ENCODE measurements around the gene HOXA11.

The HOXA11 gene

DNA sequence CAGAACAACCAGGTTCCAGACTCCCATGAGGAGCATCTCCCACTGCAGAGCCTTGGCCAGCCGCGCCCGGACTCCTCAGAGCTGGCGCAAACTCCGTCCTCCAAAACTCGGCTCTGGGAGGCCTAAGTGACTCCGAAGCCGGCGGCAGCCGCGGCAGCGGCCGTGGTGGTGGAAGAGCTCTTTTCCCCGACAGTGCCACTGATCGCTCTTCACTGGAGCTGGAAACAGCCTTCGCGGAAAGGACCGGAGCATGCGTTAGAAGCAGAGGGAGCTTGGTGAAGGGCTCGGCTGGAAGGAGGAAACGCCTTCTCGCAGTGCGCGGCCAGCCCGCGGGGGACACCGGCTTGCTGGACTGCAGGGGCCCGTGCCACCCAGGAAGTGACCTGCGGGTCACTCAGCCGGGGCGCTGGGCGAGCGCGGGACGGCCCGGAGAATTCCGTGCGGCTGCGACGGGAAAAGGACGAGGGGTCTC lies 19.9 kb upstream of the HOXA11 start (continued):
- no peak for TF ChIP-seq ZC3H10 (CRISPR knock-in tag; IDR thresholded peaks at IDR 0.05)
- no peak for TF ChIP-seq TOX (CRISPR knock-in tag; IDR thresholded peaks at IDR 0.05; ENCODE audit: borderline replicate concordance)
- TF ChIP-seq RARB (CRISPR knock-in tag; IDR thresholded peaks at IDR 0.05) = no peak
- TF ChIP-seq, protein P1, sequence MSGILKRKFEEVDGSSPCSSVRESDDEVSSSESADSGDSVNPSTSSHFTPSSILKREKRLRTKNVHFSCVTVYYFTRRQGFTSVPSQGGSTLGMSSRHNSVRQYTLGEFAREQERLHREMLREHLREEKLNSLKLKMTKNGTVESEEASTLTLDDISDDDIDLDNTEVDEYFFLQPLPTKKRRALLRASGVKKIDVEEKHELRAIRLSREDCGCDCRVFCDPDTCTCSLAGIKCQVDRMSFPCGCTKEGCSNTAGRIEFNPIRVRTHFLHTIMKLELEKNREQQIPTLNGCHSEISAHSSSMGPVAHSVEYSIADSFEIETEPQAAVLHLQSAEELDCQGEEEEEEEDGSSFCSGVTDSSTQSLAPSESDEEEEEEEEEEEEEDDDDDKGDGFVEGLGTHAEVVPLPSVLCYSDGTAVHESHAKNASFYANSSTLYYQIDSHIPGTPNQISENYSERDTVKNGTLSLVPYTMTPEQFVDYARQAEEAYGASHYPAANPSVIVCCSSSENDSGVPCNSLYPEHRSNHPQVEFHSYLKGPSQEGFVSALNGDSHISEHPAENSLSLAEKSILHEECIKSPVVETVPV (CRISPR knock-in tag; IDR thresholded peaks at IDR 0.05) = no peak
- TF ChIP-seq ZFP30 (CRISPR knock-in tag; IDR thresholded peaks at IDR 0.05) = no peak
- no peak for TF ChIP-seq ZNF8 (CRISPR knock-in tag; IDR thresholded peaks at IDR 0.05)
- no peak for TF ChIP-seq ISL1 (CRISPR knock-in tag; IDR thresholded peaks at IDR 0.05)

DNA sequence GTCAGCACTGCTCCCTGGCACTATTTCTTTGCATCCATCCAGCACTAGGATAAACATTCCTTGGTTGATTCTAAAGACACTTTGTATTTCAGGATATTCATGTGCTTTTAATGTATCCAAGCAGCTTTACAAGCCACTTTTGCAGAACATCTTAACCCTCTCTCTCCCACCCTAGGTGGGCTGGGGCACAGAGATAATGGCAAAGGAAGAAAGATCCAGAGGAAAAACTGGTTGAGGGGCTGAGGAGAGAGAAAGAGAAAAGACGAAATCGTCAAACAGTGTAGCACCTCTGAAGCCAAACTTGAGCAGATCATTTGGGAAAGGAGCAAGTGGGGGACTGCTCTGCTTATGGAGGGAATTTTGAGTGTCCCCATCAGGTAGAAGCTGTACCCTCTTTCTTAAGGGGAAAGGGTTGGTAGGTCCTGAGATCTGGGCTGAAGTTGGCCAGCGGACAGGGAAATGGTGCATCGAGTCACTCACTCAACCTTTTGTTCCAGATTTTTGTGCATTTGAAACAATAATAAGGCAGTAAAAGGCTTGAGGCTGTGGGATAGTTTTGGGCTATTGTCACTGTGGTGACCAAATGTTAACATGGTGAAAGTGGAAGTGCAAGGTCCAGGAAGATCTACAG lies 19.0 kb upstream of the HOXA11 start:
- TF ChIP-seq, protein P2, sequence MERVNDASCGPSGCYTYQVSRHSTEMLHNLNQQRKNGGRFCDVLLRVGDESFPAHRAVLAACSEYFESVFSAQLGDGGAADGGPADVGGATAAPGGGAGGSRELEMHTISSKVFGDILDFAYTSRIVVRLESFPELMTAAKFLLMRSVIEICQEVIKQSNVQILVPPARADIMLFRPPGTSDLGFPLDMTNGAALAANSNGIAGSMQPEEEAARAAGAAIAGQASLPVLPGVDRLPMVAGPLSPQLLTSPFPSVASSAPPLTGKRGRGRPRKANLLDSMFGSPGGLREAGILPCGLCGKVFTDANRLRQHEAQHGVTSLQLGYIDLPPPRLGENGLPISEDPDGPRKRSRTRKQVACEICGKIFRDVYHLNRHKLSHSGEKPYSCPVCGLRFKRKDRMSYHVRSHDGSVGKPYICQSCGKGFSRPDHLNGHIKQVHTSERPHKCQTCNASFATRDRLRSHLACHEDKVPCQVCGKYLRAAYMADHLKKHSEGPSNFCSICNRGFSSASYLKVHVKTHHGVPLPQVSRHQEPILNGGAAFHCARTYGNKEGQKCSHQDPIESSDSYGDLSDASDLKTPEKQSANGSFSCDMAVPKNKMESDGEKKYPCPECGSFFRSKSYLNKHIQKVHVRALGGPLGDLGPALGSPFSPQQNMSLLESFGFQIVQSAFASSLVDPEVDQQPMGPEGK (CRISPR knock-in tag; IDR thresholded peaks at IDR 0.05; ENCODE audit: borderline replicate concordance) = no peak
- no peak for TF ChIP-seq OSR1 (CRISPR knock-in tag; IDR thresholded peaks at IDR 0.05)
- no peak for TF ChIP-seq CSDC2 (CRISPR knock-in tag; IDR thresholded peaks at IDR 0.05)

DNA sequence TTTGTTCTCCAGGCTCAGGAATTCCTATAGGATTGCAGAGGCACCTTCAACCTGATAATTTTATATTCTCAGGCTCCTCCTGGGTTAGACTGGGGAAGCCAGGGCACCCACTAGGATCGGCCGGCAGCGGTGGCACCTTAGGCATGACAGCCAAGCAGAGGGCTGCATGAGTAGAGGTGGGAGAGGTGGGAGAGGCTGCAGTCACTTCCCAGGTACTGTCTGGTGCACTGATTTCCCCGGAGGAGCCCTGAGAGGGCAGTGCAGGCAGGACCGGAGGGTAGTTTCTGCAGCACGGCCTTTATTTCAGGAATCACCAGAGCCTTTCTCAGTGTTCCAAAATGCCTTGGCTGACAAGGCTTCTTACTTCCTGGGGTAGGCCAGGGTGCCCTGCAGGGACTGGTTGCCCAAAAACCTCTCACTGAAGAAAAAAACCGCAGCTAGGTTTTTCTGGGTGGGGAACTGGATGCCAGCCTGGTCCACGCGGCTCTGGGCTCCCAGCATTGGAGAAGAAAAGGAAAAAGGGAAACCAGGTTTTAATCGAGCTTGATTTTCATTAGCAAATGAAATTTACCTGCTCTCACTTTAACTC lies 18.4 kb upstream of the HOXA11 start:
- no peak for ATAC-seq
- TF ChIP-seq, protein P3, sequence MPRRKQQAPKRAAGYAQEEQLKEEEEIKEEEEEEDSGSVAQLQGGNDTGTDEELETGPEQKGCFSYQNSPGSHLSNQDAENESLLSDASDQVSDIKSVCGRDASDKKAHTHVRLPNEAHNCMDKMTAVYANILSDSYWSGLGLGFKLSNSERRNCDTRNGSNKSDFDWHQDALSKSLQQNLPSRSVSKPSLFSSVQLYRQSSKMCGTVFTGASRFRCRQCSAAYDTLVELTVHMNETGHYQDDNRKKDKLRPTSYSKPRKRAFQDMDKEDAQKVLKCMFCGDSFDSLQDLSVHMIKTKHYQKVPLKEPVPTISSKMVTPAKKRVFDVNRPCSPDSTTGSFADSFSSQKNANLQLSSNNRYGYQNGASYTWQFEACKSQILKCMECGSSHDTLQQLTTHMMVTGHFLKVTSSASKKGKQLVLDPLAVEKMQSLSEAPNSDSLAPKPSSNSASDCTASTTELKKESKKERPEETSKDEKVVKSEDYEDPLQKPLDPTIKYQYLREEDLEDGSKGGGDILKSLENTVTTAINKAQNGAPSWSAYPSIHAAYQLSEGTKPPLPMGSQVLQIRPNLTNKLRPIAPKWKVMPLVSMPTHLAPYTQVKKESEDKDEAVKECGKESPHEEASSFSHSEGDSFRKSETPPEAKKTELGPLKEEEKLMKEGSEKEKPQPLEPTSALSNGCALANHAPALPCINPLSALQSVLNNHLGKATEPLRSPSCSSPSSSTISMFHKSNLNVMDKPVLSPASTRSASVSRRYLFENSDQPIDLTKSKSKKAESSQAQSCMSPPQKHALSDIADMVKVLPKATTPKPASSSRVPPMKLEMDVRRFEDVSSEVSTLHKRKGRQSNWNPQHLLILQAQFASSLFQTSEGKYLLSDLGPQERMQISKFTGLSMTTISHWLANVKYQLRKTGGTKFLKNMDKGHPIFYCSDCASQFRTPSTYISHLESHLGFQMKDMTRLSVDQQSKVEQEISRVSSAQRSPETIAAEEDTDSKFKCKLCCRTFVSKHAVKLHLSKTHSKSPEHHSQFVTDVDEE (CRISPR knock-in tag; IDR thresholded peaks at IDR 0.05) = no peak
- no peak for TF ChIP-seq CSDC2 (CRISPR knock-in tag; IDR thresholded peaks at IDR 0.05)
- TF ChIP-seq, protein P1 (CRISPR knock-in tag; IDR thresholded peaks at IDR 0.05) = no peak
- no peak for TF ChIP-seq PPARA (CRISPR knock-in tag; IDR thresholded peaks at IDR 0.05; ENCODE audit: borderline replicate concordance)
- TF ChIP-seq, protein P4, sequence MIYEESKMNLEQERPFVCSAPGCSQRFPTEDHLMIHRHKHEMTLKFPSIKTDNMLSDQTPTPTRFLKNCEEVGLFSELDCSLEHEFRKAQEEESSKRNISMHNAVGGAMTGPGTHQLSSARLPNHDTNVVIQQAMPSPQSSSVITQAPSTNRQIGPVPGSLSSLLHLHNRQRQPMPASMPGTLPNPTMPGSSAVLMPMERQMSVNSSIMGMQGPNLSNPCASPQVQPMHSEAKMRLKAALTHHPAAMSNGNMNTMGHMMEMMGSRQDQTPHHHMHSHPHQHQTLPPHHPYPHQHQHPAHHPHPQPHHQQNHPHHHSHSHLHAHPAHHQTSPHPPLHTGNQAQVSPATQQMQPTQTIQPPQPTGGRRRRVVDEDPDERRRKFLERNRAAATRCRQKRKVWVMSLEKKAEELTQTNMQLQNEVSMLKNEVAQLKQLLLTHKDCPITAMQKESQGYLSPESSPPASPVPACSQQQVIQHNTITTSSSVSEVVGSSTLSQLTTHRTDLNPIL (CRISPR knock-in tag; IDR thresholded peaks at IDR 0.05; ENCODE audit: low read depth) = no peak
- no peak for TF ChIP-seq ZNF8 (CRISPR knock-in tag; IDR thresholded peaks at IDR 0.05)
- TF ChIP-seq ZC3H10 (CRISPR knock-in tag; IDR thresholded peaks at IDR 0.05) = no peak
- no peak for TF ChIP-seq ZFP3 (CRISPR knock-in tag; IDR thresholded peaks at IDR 0.05)
- no peak for TF ChIP-seq ZFP30 (CRISPR knock-in tag; IDR thresholded peaks at IDR 0.05)
- TF ChIP-seq ESRRG (CRISPR knock-in tag; IDR thresholded peaks at IDR 0.05) = no peak
- no peak for TF ChIP-seq RARB (CRISPR knock-in tag; IDR thresholded peaks at IDR 0.05)
- TF ChIP-seq, protein P2 (CRISPR knock-in tag; IDR thresholded peaks at IDR 0.05; ENCODE audit: borderline replicate concordance) = no peak

More for the DNA sequence above, 19.0 kb upstream of the HOXA11 start:
- no peak for ATAC-seq

DNA sequence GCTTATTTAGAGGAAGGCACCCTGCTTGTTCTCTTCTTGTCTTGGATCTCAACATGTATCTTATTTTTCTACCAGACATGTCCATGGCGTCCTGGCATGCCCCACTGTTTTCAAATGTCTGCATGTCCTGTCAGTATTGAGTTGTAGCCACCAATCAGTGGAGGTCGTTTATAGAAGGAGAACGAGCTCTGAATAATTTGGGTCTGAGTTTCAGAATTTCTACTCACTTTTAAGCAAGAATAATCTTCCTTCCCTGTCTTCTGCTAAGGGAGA lies 17.8 kb upstream of the HOXA11 start:
- ATAC-seq = no peak
- TF ChIP-seq ZNF565 (CRISPR knock-in tag; conservative IDR thresholded peaks at IDR 0.05; ENCODE audit: low read depth) = no peak
- no peak for TF ChIP-seq ISL1 (CRISPR knock-in tag; IDR thresholded peaks at IDR 0.05)
- no peak for TF ChIP-seq OSR1 (CRISPR knock-in tag; IDR thresholded peaks at IDR 0.05)
- no peak for TF ChIP-seq ARNTL (CRISPR knock-in tag; IDR thresholded peaks at IDR 0.05; ENCODE audit: borderline replicate concordance, low read depth)
- TF ChIP-seq ZFP30 (CRISPR knock-in tag; IDR thresholded peaks at IDR 0.05) = no peak
- TF ChIP-seq RARB (CRISPR knock-in tag; IDR thresholded peaks at IDR 0.05) = no peak
- TF ChIP-seq, protein P3 (CRISPR knock-in tag; IDR thresholded peaks at IDR 0.05) = no peak
- no peak for TF ChIP-seq GLIS3 (CRISPR knock-in tag; IDR thresholded peaks at IDR 0.05)
- TF ChIP-seq, protein P1 (CRISPR knock-in tag; IDR thresholded peaks at IDR 0.05) = no peak
- TF ChIP-seq ZC3H10 (CRISPR knock-in tag; IDR thresholded peaks at IDR 0.05) = no peak

Measured in SK-N-SH treated with all-trans-retinoic acid at 6 μM for 48 hours (cell line).